GM12878 (cell line): ENCODE data around the gene ADAMTSL2. TPM values are rescaled to one million over a fixed set of nuclear protein-coding genes. Genes with fewer than 3 reads are reported as not detected.

ENCODE experiments used
- ATAC-seq: fragments of 200-7000 bp; cut with Tn5 transposase; 3 replicates; pipeline ENCODE4 v1.9.1; 2020; ENCODE audit warnings: mild to moderate bottlenecking, moderate library complexity
- BruUV-seq: library from RNA; stranded (reverse); fragments of 400-500 nt; replicated peaks from 2 replicates; lab custom pipeline; 2021; lab: Mats Ljungman, UMichigan
- CTCF ChIA-PET: fragments of 300-600 bp; sonication (Branson Sonifier 250); formaldehyde crosslinking; extraction: SDS; loops from one replicate; lab custom pipeline; 2021; ENCODE audit warnings: inconsistent platforms; lab: Yijun Ruan, JAX
- POLR2A ChIA-PET: fragments of 350-600 bp; formaldehyde crosslinking; extraction: SDS; loops from one replicate; lab custom pipeline; 2021; ENCODE audit warnings: inconsistent platforms; lab: Charles Lee
- RAD21 ChIA-PET: fragments of 300-600 bp; sonication (Branson Sonifier 250); formaldehyde crosslinking; loops from one replicate; lab custom pipeline; 2023; ENCODE audit warnings: antibody characterized with exemption; ENCODE audit not compliant: unreplicated experiment; lab: Charles Lee
- SMC1A ChIA-PET: fragments of 300-600 bp; sonication (Branson Sonifier 250); formaldehyde crosslinking; loops from one replicate; lab custom pipeline; 2023; ENCODE audit not compliant: unreplicated experiment, uncharacterized antibody; lab: Charles Lee
- DNase-seq: peaks from one replicate; pipeline ENCODE4 v3.0.0-alpha.2; 2011; ENCODE audit warnings: low read depth, low spot score
- FAIRE-seq: peaks from 3 replicates; lab custom pipeline; 2011; peaks lifted over from hg19 to GRCh38; lab: Jason Lieb, UNC
- H2AFZ ChIP-seq: 2 replicates; pipeline ENCODE4 v1.6.0; 2011; ENCODE audit warnings: low read depth, low read length, control low read depth; ENCODE audit not compliant: control insufficient read depth
- H3K27ac ChIP-seq: 2 replicates; pipeline ENCODE4 v1.5.1; 2011; ENCODE audit warnings: control low read depth; ENCODE audit not compliant: control insufficient read depth, insufficient read depth
- H3K27me3 ChIP-seq, 2 experiments: replicated peaks in 1 of 2; 2 replicates each; pipeline versions ENCODE4 v1.6.0 to v1.6.1; 2011; ENCODE audit warnings: low read length in 1 of 2; ENCODE audit not compliant: control insufficient read depth in 2 of 2, insufficient read depth in 2 of 2
- H3K36me3 ChIP-seq, 2 experiments: 2 replicates each; pipeline ENCODE4 v1.5.1; 2011; ENCODE audit warnings: low read length in 1 of 2; ENCODE audit not compliant: control insufficient read depth in 2 of 2, insufficient read depth in 2 of 2
- H3K4me1 ChIP-seq: 2 replicates; pipeline ENCODE4 v1.6.1; 2011; ENCODE audit warnings: mild to moderate bottlenecking, low read length, moderate library complexity, mixed read lengths; ENCODE audit not compliant: control insufficient read depth, insufficient read depth
- H3K4me2 ChIP-seq: 2 replicates; pipeline ENCODE4 v1.6.0; 2011; ENCODE audit warnings: control low read depth; ENCODE audit not compliant: control insufficient read depth, insufficient read depth
- H3K4me3 ChIP-seq: fragments of 200-600 bp; sonication (generic); 2 replicates; pipeline ENCODE4 v1.5.1; 2016
- H3K79me2 ChIP-seq: 2 replicates; pipeline ENCODE4 v1.6.0; 2011; ENCODE audit warnings: low read length; ENCODE audit not compliant: control insufficient read depth, insufficient read depth
- H3K9ac ChIP-seq: 2 replicates; pipeline ENCODE4 v1.8.0; 2011; ENCODE audit warnings: low read length, control low read depth, mixed read lengths; ENCODE audit not compliant: control insufficient read depth, insufficient read depth
- H3K9me3 ChIP-seq: replicated peaks from 3 replicates; pipeline ENCODE4 v1.5.1; 2011; ENCODE audit warnings: mild to moderate bottlenecking, low read length; ENCODE audit not compliant: control insufficient read depth, insufficient read depth
- H4K20me1 ChIP-seq: 2 replicates; pipeline ENCODE4 v1.6.0; 2011; ENCODE audit not compliant: control insufficient read depth, insufficient read depth
- BCL11A ChIP-seq: IDR thresholded peaks from 2 replicates; pipeline ENCODE4 v1.6.1; 2011; ENCODE audit warnings: low read depth, low read length
- KLF5 ChIP-seq: fragments of 450-650 bp; IDR thresholded peaks from 2 replicates; pipeline ENCODE4 v1.6.1; 2014; ENCODE audit warnings: mild to moderate bottlenecking; ENCODE audit not compliant: partially characterized antibody
- MTA2 ChIP-seq: fragments of 450-650 bp; IDR thresholded peaks from 2 replicates; pipeline ENCODE4 v1.6.1; 2016; ENCODE audit warnings: low read depth, mild to moderate bottlenecking, moderate library complexity
- MTA3 ChIP-seq: IDR thresholded peaks from 2 replicates; pipeline ENCODE4 v1.6.1; 2012; ENCODE audit warnings: low read length, inconsistent platforms, borderline replicate concordance
- NFYA ChIP-seq: IDR thresholded peaks from 2 replicates; pipeline ENCODE4 v1.6.1; 2011; ENCODE audit warnings: low read depth, mild to moderate bottlenecking, low read length, improper control_type of control experiment, borderline replicate concordance
- RB1 ChIP-seq: fragments of 450-650 bp; formaldehyde crosslinking; IDR thresholded peaks from 2 replicates; pipeline ENCODE4 v1.6.1; 2017; ENCODE audit warnings: mild to moderate bottlenecking, borderline replicate concordance
- RCOR1 ChIP-seq: conservative IDR thresholded peaks from 2 replicates; pipeline ENCODE4 v1.6.1; 2012; ENCODE audit warnings: low read depth, low read length, improper control_type of control experiment
- SIX5 ChIP-seq: IDR thresholded peaks from 2 replicates; pipeline ENCODE4 v1.6.1; 2011; ENCODE audit warnings: mild to moderate bottlenecking, low read depth, low read length, moderate library complexity; ENCODE audit not compliant: severe bottlenecking
- SREBF2 ChIP-seq: IDR thresholded peaks from 2 replicates; pipeline ENCODE4 v1.6.1; 2012; ENCODE audit warnings: mild to moderate bottlenecking, low read length
- TCF7 ChIP-seq: IDR thresholded peaks from 2 replicates; pipeline ENCODE4 v1.6.1; 2014; ENCODE audit warnings: antibody characterized with exemption, borderline replicate concordance
- ZNF384 ChIP-seq: IDR thresholded peaks from 2 replicates; pipeline ENCODE4 v1.6.1; 2012; ENCODE audit warnings: low read depth, mild to moderate bottlenecking, low read length, improper control_type of control experiment, borderline replicate concordance
- ZNF622 ChIP-seq: fragments of 450-650 bp; IDR thresholded peaks from 2 replicates; pipeline ENCODE4 v1.6.1; 2017; ENCODE audit warnings: mild to moderate bottlenecking, inconsistent platforms
- WGBS: methylation state at CpG from one replicate; pipeline ENCODE4 v1.1.6; 2016; ENCODE audit warnings: low lambda C conversion rate; ENCODE audit not compliant: insufficient replicate concordance, insufficient coverage; ENCODE audit errors: missing lambda C conversion rate; 5-methylcytosine and 5-hydroxymethylcytosine counted together
- in situ Hi-C: fragments of 300-500 bp; cut with MboI; formaldehyde crosslinking; loops from 9 replicates; pipeline ENCODE4 v1.14.3; 2018; ENCODE audit warnings: mixed read lengths
- intact Hi-C: fragments of 100-400 bp; cut with micrococcal nuclease; formaldehyde crosslinking; loops from one replicate; pipeline ENCODE4 v1.14.2; 2022; ENCODE audit not compliant: unreplicated experiment
- polyA plus RNA-seq, 11 experiments: library from polyadenylated mRNA; depleted of rRNA in 4 of 11; unstranded in 6 of 11; stranded (reverse) in 5 of 11; fragments of >200 nt; fragmentation: Nextera tagmentation in 4 of 11; fragmentation: Illumina TruSeq in 1 of 11; extraction: Ambion mirVana in 4 of 11; extraction: Trizol in 1 of 11; gene quantifications; 1 replicate in 1 of 11; 2 replicates in 10 of 11; pipeline versions ENCODE4 v1.2.1 to v1.2.3, GENCODE V29; 2011 to 2016; ENCODE audit warnings: inconsistent platforms in 2 of 11, missing spikeins in 2 of 11, low read depth in 1 of 11
- total RNA-seq, 4 experiments: library from RNA; depleted of rRNA in 3 of 4; stranded (reverse); fragments of >200 nt in 3 of 4; fragmentation: Illumina TruSeq in 1 of 4; extraction: Trizol in 1 of 4; gene quantifications; 2 replicates each; pipeline versions ENCODE4 v1.2.1 to v1.2.3, GENCODE V29; 2013 to 2021
- TF ChIP-seq, protein P1 (sequence below): fragments of 150-350 bp; IDR thresholded peaks from 2 replicates; pipeline ENCODE4 v1.6.1; 2014; ENCODE audit warnings: mild to moderate bottlenecking, low read depth, low read length
- TF ChIP-seq, protein P2 (sequence below): IDR thresholded peaks from 2 replicates; pipeline ENCODE4 v1.6.1; 2011; ENCODE audit warnings: borderline replicate concordance, low read depth, mild to moderate bottlenecking, moderate library complexity, mixed read lengths, low read length; ENCODE audit not compliant: insufficient read depth; ENCODE audit errors: extremely low read length
- TF ChIP-seq, protein P3 (sequence below): IDR thresholded peaks from 2 replicates; pipeline ENCODE4 v1.6.1; 2012; ENCODE audit warnings: mild to moderate bottlenecking, low read depth, low read length

Gene ADAMTSL2
- total and polyA plus RNA-seq, 10 of the 15 experiments (the other 5 are each of a cell fraction or from before 2014, with no cell fraction given), result 0.07 TPM; not detected in 9

DNA sequence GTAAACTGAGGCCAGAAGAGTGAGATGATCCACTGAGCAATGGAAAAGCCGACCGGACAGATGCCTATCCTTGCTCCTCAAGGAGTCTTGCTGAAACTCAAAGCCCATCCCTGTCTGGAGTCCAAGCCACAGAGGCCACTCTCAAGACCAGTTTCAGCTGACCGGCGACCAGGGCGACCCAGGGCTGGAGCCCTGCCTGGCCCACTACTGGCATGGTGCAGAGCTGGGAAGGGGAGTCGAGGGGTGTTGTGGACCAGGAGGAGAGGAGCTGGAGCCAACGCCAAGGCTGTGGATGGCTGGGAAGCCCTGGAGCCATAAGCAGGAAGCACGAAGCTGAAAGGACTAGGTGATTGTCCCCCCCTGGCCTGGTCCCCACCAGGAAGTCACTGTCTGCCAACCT is 52.5 kb downstream of the ADAMTSL2 start:
- ChIA-PET RAD21 (no interaction called here), SMC1A (no interaction called here), CTCF (no interaction called here), POLR2A (no interaction called here)
- 45% methylated on average over 8 of the region's 8 CpGs for WGBS
- no peak overlapping the region for H2AFZ ChIP-seq
- H3K27ac ChIP-seq, result no peak overlapping the region
- no TSS peak for BruUV-seq
- peaks cover 18 to 20% of the 10 kb centered on the region in 2 experiments for H3K27me3 ChIP-seq
- no peaks in the 10 kb centered on the region for H4K20me1 ChIP-seq
- intact Hi-C loops (loop anchor here (5.0 to 10.0 kb wide), 2 partner anchors 138 to 405 kb away; partner anchors contain the start of gene VAV2), in situ Hi-C loops (no loop called here)
- DNase-seq (no peak), FAIRE-seq (no peak), ATAC-seq (no peak)
- no peak overlapping the region for H3K4me3 ChIP-seq
- H3K36me3 ChIP-seq, result no peaks in the 10 kb centered on the region
- H3K79me2 ChIP-seq, result no peaks in the 10 kb centered on the region
- no peaks in the 10 kb centered on the region; the same call in 2 of the 3 replicates for H3K9me3 ChIP-seq
- no peak overlapping the region for H3K9ac ChIP-seq
- TF ChIP-seq KLF5 (no peak), ZNF384 (no peak), ZNF622 (no peak), MTA2 (no peak), RB1 (no peak), TCF7 (no peak), RCOR1 (no peak), MTA3 (no peak), BCL11A (no peak), NFYA (no peak), SREBF2 (no peak), SIX5 (no peak)
- TF ChIP-seq, protein P1, sequence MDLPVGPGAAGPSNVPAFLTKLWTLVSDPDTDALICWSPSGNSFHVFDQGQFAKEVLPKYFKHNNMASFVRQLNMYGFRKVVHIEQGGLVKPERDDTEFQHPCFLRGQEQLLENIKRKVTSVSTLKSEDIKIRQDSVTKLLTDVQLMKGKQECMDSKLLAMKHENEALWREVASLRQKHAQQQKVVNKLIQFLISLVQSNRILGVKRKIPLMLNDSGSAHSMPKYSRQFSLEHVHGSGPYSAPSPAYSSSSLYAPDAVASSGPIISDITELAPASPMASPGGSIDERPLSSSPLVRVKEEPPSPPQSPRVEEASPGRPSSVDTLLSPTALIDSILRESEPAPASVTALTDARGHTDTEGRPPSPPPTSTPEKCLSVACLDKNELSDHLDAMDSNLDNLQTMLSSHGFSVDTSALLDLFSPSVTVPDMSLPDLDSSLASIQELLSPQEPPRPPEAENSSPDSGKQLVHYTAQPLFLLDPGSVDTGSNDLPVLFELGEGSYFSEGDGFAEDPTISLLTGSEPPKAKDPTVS, result no peak
- TF ChIP-seq, protein P2, sequence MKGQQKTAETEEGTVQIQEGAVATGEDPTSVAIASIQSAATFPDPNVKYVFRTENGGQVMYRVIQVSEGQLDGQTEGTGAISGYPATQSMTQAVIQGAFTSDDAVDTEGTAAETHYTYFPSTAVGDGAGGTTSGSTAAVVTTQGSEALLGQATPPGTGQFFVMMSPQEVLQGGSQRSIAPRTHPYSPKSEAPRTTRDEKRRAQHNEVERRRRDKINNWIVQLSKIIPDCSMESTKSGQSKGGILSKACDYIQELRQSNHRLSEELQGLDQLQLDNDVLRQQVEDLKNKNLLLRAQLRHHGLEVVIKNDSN, result no peak
- TF ChIP-seq, protein P3, sequence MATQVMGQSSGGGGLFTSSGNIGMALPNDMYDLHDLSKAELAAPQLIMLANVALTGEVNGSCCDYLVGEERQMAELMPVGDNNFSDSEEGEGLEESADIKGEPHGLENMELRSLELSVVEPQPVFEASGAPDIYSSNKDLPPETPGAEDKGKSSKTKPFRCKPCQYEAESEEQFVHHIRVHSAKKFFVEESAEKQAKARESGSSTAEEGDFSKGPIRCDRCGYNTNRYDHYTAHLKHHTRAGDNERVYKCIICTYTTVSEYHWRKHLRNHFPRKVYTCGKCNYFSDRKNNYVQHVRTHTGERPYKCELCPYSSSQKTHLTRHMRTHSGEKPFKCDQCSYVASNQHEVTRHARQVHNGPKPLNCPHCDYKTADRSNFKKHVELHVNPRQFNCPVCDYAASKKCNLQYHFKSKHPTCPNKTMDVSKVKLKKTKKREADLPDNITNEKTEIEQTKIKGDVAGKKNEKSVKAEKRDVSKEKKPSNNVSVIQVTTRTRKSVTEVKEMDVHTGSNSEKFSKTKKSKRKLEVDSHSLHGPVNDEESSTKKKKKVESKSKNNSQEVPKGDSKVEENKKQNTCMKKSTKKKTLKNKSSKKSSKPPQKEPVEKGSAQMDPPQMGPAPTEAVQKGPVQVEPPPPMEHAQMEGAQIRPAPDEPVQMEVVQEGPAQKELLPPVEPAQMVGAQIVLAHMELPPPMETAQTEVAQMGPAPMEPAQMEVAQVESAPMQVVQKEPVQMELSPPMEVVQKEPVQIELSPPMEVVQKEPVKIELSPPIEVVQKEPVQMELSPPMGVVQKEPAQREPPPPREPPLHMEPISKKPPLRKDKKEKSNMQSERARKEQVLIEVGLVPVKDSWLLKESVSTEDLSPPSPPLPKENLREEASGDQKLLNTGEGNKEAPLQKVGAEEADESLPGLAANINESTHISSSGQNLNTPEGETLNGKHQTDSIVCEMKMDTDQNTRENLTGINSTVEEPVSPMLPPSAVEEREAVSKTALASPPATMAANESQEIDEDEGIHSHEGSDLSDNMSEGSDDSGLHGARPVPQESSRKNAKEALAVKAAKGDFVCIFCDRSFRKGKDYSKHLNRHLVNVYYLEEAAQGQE, result no peak
- no peaks in the 10 kb centered on the region for H3K4me1 ChIP-seq
- H3K4me2 ChIP-seq, result no peak overlapping the region
